HEK293 (cell line): ENCODE data around the gene DENND2C.

Experiments
- CTCF ChIA-PET: fragments of 350-600 bp; formaldehyde crosslinking; extraction: SDS; loops from one replicate; lab custom pipeline; 2021; ENCODE audit warnings: antibody characterized with exemption; lab: Yijun Ruan, JAX
- POLR2A ChIA-PET: fragments of 300-600 bp; formaldehyde crosslinking; extraction: SDS; loops from one replicate; lab custom pipeline; 2020; ENCODE audit warnings: antibody characterized with exemption, inconsistent platforms; lab: Yijun Ruan, JAX
- H3K27ac ChIP-seq: fragments of 200-500 bp; sonication (Bioruptor generic); 2 replicates; pipeline ENCODE4 v1.5.1; 2014; ENCODE audit warnings: low read depth, low read length, control low read depth, inconsistent platforms; ENCODE audit errors: extremely low read depth
- H3K36me3 ChIP-seq, 2 experiments: fragments of 200-500 bp in 1 of 2; sonication (Bioruptor generic) in 1 of 2; 1 replicate in 1 of 2; 2 replicates in 1 of 2; pipeline ENCODE4 v1.5.1; 2014 to 2017; ENCODE audit warnings: inconsistent platforms in 2 of 2, low read length in 2 of 2; ENCODE audit not compliant: control insufficient read depth in 2 of 2, insufficient read depth in 1 of 2
- H3K4me1 ChIP-seq: fragments of 200-500 bp; sonication (Bioruptor generic); 2 replicates; pipeline ENCODE4 v1.5.1; 2014; ENCODE audit warnings: mild to moderate bottlenecking, low read length, inconsistent platforms; ENCODE audit not compliant: control insufficient read depth, insufficient read depth
- H3K4me3 ChIP-seq: 2 replicates; pipeline ENCODE4 v1.5.1; 2011; ENCODE audit warnings: low read depth, mild to moderate bottlenecking, control low read depth, low read length, moderate library complexity
- H3K9me3 ChIP-seq: fragments of 200-500 bp; sonication (Bioruptor generic); 2 replicates; pipeline ENCODE4 v1.5.1; 2014; ENCODE audit warnings: low read depth, low read length, inconsistent platforms; ENCODE audit not compliant: control insufficient read depth, insufficient read depth
- EGR2 ChIP-seq: fragments of 450-650 bp; formaldehyde crosslinking; IDR thresholded peaks from 2 replicates; pipeline ENCODE4 v1.5.1; 2016; ENCODE audit warnings: low read depth, missing biosample characterization, missing genetic modification characterization
- SCRT2 ChIP-seq: fragments of 450-650 bp; formaldehyde crosslinking; IDR thresholded peaks from 2 replicates; pipeline ENCODE4 v1.5.1; 2016; ENCODE audit warnings: missing biosample characterization, missing genetic modification characterization
- WT1 ChIP-seq: fragments of 450-650 bp; formaldehyde crosslinking; IDR thresholded peaks from 2 replicates; pipeline ENCODE4 v1.5.1; 2016; ENCODE audit warnings: missing biosample characterization, missing genetic modification characterization
- ZBTB1 ChIP-seq: fragments of 450-650 bp; formaldehyde crosslinking; IDR thresholded peaks from 2 replicates; pipeline ENCODE4 v1.5.1; 2016; ENCODE audit warnings: missing biosample characterization, missing genetic modification characterization
- ZBTB48 ChIP-seq: fragments of 450-650 bp; formaldehyde crosslinking; IDR thresholded peaks from 2 replicates; pipeline ENCODE4 v1.5.1; 2016; ENCODE audit warnings: missing biosample characterization, missing genetic modification characterization
- ZFP69B ChIP-seq: fragments of 450-650 bp; formaldehyde crosslinking; IDR thresholded peaks from 2 replicates; pipeline ENCODE4 v1.5.1; 2016; ENCODE audit warnings: missing biosample characterization, missing genetic modification characterization
- ZNF121 ChIP-seq: fragments of 450-650 bp; formaldehyde crosslinking; IDR thresholded peaks from 2 replicates; pipeline ENCODE4 v1.5.1; 2016; ENCODE audit warnings: missing biosample characterization, missing genetic modification characterization
- ZNF155 ChIP-seq: fragments of 450-650 bp; formaldehyde crosslinking; IDR thresholded peaks from 2 replicates; pipeline ENCODE4 v1.5.1; 2016; ENCODE audit warnings: missing biosample characterization, missing genetic modification characterization
- ZNF223 ChIP-seq: fragments of 450-650 bp; formaldehyde crosslinking; IDR thresholded peaks from 2 replicates; pipeline ENCODE4 v1.5.1; 2016; ENCODE audit warnings: missing biosample characterization, missing genetic modification characterization
- ZNF302 ChIP-seq: fragments of 450-650 bp; formaldehyde crosslinking; IDR thresholded peaks from 2 replicates; pipeline ENCODE4 v1.5.1; 2016; ENCODE audit warnings: missing biosample characterization, missing genetic modification characterization, low read depth
- ZNF335 ChIP-seq: fragments of 450-650 bp; formaldehyde crosslinking; conservative IDR thresholded peaks from 2 replicates; pipeline ENCODE4 v1.5.1; 2016; ENCODE audit warnings: missing biosample characterization, missing genetic modification characterization
- ZNF341 ChIP-seq: fragments of 450-650 bp; formaldehyde crosslinking; IDR thresholded peaks from 2 replicates; pipeline ENCODE4; 2016; ENCODE audit warnings: low read depth, missing biosample characterization, missing genetic modification characterization
- ZNF366 ChIP-seq: fragments of 450-650 bp; formaldehyde crosslinking; conservative IDR thresholded peaks from 2 replicates; pipeline ENCODE4 v1.5.1; 2016; ENCODE audit warnings: missing biosample characterization, missing genetic modification characterization
- ZNF423 ChIP-seq: fragments of 450-650 bp; formaldehyde crosslinking; IDR thresholded peaks from 2 replicates; pipeline ENCODE4 v1.5.1; 2016; ENCODE audit warnings: missing biosample characterization, missing genetic modification characterization
- ZNF677 ChIP-seq: fragments of 450-650 bp; IDR thresholded peaks from 2 replicates; pipeline ENCODE4 v1.5.0; 2018; ENCODE audit warnings: missing biosample characterization, mild to moderate bottlenecking, missing genetic modification characterization, moderate library complexity
- ZNF707 ChIP-seq: fragments of 450-650 bp; formaldehyde crosslinking; IDR thresholded peaks from 2 replicates; pipeline ENCODE4 v1.5.1; 2016; ENCODE audit warnings: missing biosample characterization, missing genetic modification characterization
- ZNF76 ChIP-seq: fragments of 450-650 bp; formaldehyde crosslinking; IDR thresholded peaks from 2 replicates; pipeline ENCODE4; 2016; ENCODE audit warnings: low read depth, missing biosample characterization, missing genetic modification characterization, borderline replicate concordance
- ZNF768 ChIP-seq: fragments of 450-650 bp; formaldehyde crosslinking; IDR thresholded peaks from 2 replicates; pipeline ENCODE4 v1.5.1; 2018; ENCODE audit warnings: missing biosample characterization, mild to moderate bottlenecking, missing genetic modification characterization
- ZNF843 ChIP-seq: fragments of 450-650 bp; formaldehyde crosslinking; IDR thresholded peaks from 2 replicates; pipeline ENCODE4 v1.5.1; 2016; ENCODE audit warnings: missing biosample characterization, missing genetic modification characterization
- ZXDB ChIP-seq: fragments of 450-650 bp; formaldehyde crosslinking; IDR thresholded peaks from 2 replicates; pipeline ENCODE4 v1.5.1; 2016; ENCODE audit warnings: missing biosample characterization, missing genetic modification characterization
- TF ChIP-seq, protein P1 (sequence below): fragments of 450-650 bp; formaldehyde crosslinking; IDR thresholded peaks from 2 replicates; pipeline ENCODE4 v1.5.1; 2016; ENCODE audit warnings: missing biosample characterization, missing genetic modification characterization, borderline replicate concordance
- TF ChIP-seq, protein P2 (sequence below): fragments of 450-650 bp; formaldehyde crosslinking; IDR thresholded peaks from 2 replicates; pipeline ENCODE4 v1.5.1; 2016; ENCODE audit warnings: missing biosample characterization, missing genetic modification characterization
- TF ChIP-seq, protein P3 (sequence below): fragments of 450-650 bp; formaldehyde crosslinking; IDR thresholded peaks from 2 replicates; pipeline ENCODE4 v1.5.1; 2016; ENCODE audit warnings: missing biosample characterization, missing genetic modification characterization
- TF ChIP-seq, protein P4 (sequence below): fragments of 450-650 bp; formaldehyde crosslinking; IDR thresholded peaks from 2 replicates; pipeline ENCODE4 v1.5.1; 2016; ENCODE audit warnings: missing biosample characterization, missing genetic modification characterization

The DENND2C gene

DNA sequence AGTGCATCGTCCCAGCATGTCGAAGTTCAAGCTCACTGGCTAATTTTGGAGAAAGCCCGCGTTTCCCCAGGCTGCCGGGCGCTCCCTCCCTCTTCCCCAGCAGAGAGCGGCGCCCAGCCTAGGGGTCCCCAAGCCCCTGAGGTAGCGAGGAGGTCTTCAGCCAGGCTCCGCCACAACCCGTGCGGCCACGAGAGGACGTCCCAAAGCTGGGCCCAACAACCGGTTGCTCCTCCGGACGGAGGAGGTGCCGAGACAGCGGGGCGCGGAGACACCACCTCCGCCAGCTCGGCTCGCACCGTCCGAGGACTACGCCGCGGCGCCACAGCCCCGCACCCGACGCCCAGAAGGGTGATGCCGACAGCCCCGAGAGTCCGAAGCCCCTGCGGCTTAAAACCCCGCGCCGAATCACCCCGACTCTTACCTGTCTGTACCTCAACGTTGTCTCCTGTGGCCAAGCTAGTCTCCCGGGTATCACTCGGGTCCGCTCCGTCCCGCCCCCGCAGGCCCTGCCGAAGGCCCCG lies at the start of gene DENND2C (continued):
- TF ChIP-seq, protein P1, sequence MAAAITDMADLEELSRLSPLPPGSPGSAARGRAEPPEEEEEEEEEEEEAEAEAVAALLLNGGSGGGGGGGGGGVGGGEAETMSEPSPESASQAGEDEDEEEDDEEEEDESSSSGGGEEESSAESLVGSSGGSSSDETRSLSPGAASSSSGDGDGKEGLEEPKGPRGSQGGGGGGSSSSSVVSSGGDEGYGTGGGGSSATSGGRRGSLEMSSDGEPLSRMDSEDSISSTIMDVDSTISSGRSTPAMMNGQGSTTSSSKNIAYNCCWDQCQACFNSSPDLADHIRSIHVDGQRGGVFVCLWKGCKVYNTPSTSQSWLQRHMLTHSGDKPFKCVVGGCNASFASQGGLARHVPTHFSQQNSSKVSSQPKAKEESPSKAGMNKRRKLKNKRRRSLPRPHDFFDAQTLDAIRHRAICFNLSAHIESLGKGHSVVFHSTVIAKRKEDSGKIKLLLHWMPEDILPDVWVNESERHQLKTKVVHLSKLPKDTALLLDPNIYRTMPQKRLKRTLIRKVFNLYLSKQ (tag by site-specific recombination): no peak
- TF ChIP-seq ZNF768 (tag by site-specific recombination): no peak
- TF ChIP-seq ZBTB1 (tag by site-specific recombination): 0 out of 2 replicates have a peak, but pooled peaks have one; percentile 46
- peak; percentile 85 for TF ChIP-seq ZXDB (tag by site-specific recombination)
- TF ChIP-seq ZNF76 (tag by site-specific recombination): peak; percentile 43; the same call in 1 of the 2 replicates
- TF ChIP-seq ZNF155 (tag by site-specific recombination): no peak
- TF ChIP-seq ZNF366 (tag by site-specific recombination): no peak
- peak; percentile 80 for TF ChIP-seq EGR2
- TF ChIP-seq ZFP69B: no peak
- peak; percentile 42; the same call in 1 of the 2 replicates for TF ChIP-seq ZNF341 (tag by site-specific recombination)
- 0 out of 2 replicates have a peak, but pooled peaks have one; percentile 22 for TF ChIP-seq WT1 (tag by site-specific recombination)
- TF ChIP-seq, protein P2, sequence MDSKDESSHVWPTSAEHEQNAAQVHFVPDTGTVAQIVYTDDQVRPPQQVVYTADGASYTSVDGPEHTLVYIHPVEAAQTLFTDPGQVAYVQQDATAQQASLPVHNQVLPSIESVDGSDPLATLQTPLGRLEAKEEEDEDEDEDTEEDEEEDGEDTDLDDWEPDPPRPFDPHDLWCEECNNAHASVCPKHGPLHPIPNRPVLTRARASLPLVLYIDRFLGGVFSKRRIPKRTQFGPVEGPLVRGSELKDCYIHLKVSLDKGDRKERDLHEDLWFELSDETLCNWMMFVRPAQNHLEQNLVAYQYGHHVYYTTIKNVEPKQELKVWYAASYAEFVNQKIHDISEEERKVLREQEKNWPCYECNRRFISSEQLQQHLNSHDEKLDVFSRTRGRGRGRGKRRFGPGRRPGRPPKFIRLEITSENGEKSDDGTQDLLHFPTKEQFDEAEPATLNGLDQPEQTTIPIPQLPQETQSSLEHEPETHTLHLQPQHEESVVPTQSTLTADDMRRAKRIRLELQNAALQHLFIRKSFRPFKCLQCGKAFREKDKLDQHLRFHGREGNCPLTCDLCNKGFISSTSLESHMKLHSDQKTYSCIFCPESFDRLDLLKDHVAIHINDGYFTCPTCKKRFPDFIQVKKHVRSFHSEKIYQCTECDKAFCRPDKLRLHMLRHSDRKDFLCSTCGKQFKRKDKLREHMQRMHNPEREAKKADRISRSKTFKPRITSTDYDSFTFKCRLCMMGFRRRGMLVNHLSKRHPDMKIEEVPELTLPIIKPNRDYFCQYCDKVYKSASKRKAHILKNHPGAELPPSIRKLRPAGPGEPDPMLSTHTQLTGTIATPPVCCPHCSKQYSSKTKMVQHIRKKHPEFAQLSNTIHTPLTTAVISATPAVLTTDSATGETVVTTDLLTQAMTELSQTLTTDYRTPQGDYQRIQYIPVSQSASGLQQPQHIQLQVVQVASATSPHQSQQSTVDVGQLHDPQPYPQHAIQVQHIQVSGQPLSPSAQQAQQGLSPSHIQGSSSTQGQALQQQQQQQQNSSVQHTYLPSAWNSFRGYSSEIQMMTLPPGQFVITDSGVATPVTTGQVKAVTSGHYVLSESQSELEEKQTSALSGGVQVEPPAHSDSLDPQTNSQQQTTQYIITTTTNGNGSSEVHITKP: peak; percentile 60
- TF ChIP-seq ZNF707: no peak
- TF ChIP-seq ZBTB48 (tag by site-specific recombination): no peak
- no peak for TF ChIP-seq ZNF843 (tag by site-specific recombination)
- TF ChIP-seq SCRT2 (tag by site-specific recombination): peak; percentile 98

DNA sequence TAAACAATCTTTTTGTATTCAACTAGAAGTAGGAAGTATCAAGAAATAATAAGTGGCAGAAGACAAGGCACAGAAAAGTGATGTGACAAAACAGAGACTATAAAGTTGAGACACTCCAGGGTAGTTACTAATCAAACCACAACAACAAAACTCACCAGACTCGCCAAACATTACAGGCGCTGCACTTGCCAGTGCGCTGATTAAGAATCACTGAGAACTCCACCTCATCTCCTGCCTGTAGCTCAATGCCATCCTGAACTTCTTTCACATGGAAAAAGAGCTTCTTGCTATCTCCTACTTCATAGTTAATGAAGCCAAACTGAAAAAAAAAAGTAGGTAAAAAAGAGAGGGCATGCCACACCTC lies 49.6 kb upstream of the DENND2C start:
- no peak overlapping the region for H3K27ac ChIP-seq
- no peak overlapping the region for H3K4me3 ChIP-seq
- H3K9me3 ChIP-seq: no peaks in the 10 kb centered on the region
- ChIA-PET CTCF (no interaction called here), POLR2A (no interaction called here)
- TF ChIP-seq ZNF423: no peak
- no peak for TF ChIP-seq ZNF121
- TF ChIP-seq, protein P3, sequence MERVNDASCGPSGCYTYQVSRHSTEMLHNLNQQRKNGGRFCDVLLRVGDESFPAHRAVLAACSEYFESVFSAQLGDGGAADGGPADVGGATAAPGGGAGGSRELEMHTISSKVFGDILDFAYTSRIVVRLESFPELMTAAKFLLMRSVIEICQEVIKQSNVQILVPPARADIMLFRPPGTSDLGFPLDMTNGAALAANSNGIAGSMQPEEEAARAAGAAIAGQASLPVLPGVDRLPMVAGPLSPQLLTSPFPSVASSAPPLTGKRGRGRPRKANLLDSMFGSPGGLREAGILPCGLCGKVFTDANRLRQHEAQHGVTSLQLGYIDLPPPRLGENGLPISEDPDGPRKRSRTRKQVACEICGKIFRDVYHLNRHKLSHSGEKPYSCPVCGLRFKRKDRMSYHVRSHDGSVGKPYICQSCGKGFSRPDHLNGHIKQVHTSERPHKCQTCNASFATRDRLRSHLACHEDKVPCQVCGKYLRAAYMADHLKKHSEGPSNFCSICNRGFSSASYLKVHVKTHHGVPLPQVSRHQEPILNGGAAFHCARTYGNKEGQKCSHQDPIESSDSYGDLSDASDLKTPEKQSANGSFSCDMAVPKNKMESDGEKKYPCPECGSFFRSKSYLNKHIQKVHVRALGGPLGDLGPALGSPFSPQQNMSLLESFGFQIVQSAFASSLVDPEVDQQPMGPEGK (tag by site-specific recombination): no peak
- TF ChIP-seq, protein P4, sequence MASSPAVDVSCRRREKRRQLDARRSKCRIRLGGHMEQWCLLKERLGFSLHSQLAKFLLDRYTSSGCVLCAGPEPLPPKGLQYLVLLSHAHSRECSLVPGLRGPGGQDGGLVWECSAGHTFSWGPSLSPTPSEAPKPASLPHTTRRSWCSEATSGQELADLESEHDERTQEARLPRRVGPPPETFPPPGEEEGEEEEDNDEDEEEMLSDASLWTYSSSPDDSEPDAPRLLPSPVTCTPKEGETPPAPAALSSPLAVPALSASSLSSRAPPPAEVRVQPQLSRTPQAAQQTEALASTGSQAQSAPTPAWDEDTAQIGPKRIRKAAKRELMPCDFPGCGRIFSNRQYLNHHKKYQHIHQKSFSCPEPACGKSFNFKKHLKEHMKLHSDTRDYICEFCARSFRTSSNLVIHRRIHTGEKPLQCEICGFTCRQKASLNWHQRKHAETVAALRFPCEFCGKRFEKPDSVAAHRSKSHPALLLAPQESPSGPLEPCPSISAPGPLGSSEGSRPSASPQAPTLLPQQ (tag by site-specific recombination): no peak
- no peak for TF ChIP-seq ZNF677 (tag by site-specific recombination)
- TF ChIP-seq ZNF302 (tag by site-specific recombination): no peak
- no peak for TF ChIP-seq ZNF335 (tag by site-specific recombination)
- no peak for TF ChIP-seq ZNF223 (tag by site-specific recombination)
- H3K36me3 ChIP-seq: peaks cover 49 to 83% of the 10 kb centered on the region in 2 experiments
- H3K4me1 ChIP-seq: no peaks in the 10 kb centered on the region
